GM12878 (cell line): Measurements from ENCODE around the gene ADGRG1. TPM values are rescaled to one million over a fixed set of nuclear protein-coding genes. Genes with fewer than 3 reads are reported as not detected.
A peak's percentile ranks its signal among the peaks of the same experiment; 100 is the strongest.

Experiments
- ATAC-seq: fragments of 200-7000 bp; cut with Tn5 transposase; 3 replicates; pipeline ENCODE4 v1.9.1; 2020; ENCODE audit warnings: mild to moderate bottlenecking, moderate library complexity
- BruUV-seq: library from RNA; stranded (reverse); fragments of 400-500 nt; replicated peaks from 2 replicates; lab custom pipeline; 2021; lab: Mats Ljungman, UMichigan
- CTCF ChIA-PET: fragments of 300-600 bp; sonication (Branson Sonifier 250); formaldehyde crosslinking; extraction: SDS; loops from one replicate; lab custom pipeline; 2021; ENCODE audit warnings: inconsistent platforms; lab: Yijun Ruan, JAX
- POLR2A ChIA-PET: fragments of 350-600 bp; formaldehyde crosslinking; extraction: SDS; loops from one replicate; lab custom pipeline; 2021; ENCODE audit warnings: inconsistent platforms; lab: Charles Lee
- RAD21 ChIA-PET: fragments of 300-600 bp; sonication (Branson Sonifier 250); formaldehyde crosslinking; loops from one replicate; lab custom pipeline; 2023; ENCODE audit warnings: antibody characterized with exemption; ENCODE audit not compliant: unreplicated experiment; lab: Charles Lee
- SMC1A ChIA-PET: fragments of 300-600 bp; sonication (Branson Sonifier 250); formaldehyde crosslinking; loops from one replicate; lab custom pipeline; 2023; ENCODE audit not compliant: unreplicated experiment, uncharacterized antibody; lab: Charles Lee
- DNase-seq: peaks from one replicate; pipeline ENCODE4 v3.0.0-alpha.2; 2011; ENCODE audit warnings: low read depth, low spot score
- FAIRE-seq: peaks from 3 replicates; lab custom pipeline; 2011; peaks lifted over from hg19 to GRCh38; lab: Jason Lieb, UNC
- H2AFZ ChIP-seq: 2 replicates; pipeline ENCODE4 v1.6.0; 2011; ENCODE audit warnings: low read depth, low read length, control low read depth; ENCODE audit not compliant: control insufficient read depth
- H3K27ac ChIP-seq: 2 replicates; pipeline ENCODE4 v1.5.1; 2011; ENCODE audit warnings: control low read depth; ENCODE audit not compliant: control insufficient read depth, insufficient read depth
- H3K27me3 ChIP-seq, 2 experiments: replicated peaks in 1 of 2; 2 replicates each; pipeline versions ENCODE4 v1.6.0 to v1.6.1; 2011; ENCODE audit warnings: low read length in 1 of 2; ENCODE audit not compliant: control insufficient read depth in 2 of 2, insufficient read depth in 2 of 2
- H3K36me3 ChIP-seq, 2 experiments: 2 replicates each; pipeline ENCODE4 v1.5.1; 2011; ENCODE audit warnings: low read length in 1 of 2; ENCODE audit not compliant: control insufficient read depth in 2 of 2, insufficient read depth in 2 of 2
- H3K4me1 ChIP-seq: 2 replicates; pipeline ENCODE4 v1.6.1; 2011; ENCODE audit warnings: mild to moderate bottlenecking, low read length, moderate library complexity, mixed read lengths; ENCODE audit not compliant: control insufficient read depth, insufficient read depth
- H3K4me2 ChIP-seq: 2 replicates; pipeline ENCODE4 v1.6.0; 2011; ENCODE audit warnings: control low read depth; ENCODE audit not compliant: control insufficient read depth, insufficient read depth
- H3K4me3 ChIP-seq: fragments of 200-600 bp; sonication (generic); 2 replicates; pipeline ENCODE4 v1.5.1; 2016
- H3K79me2 ChIP-seq: 2 replicates; pipeline ENCODE4 v1.6.0; 2011; ENCODE audit warnings: low read length; ENCODE audit not compliant: control insufficient read depth, insufficient read depth
- H3K9ac ChIP-seq: 2 replicates; pipeline ENCODE4 v1.8.0; 2011; ENCODE audit warnings: low read length, control low read depth, mixed read lengths; ENCODE audit not compliant: control insufficient read depth, insufficient read depth
- H3K9me3 ChIP-seq: replicated peaks from 3 replicates; pipeline ENCODE4 v1.5.1; 2011; ENCODE audit warnings: mild to moderate bottlenecking, low read length; ENCODE audit not compliant: control insufficient read depth, insufficient read depth
- H4K20me1 ChIP-seq: 2 replicates; pipeline ENCODE4 v1.6.0; 2011; ENCODE audit not compliant: control insufficient read depth, insufficient read depth
- E2F8 ChIP-seq: fragments of 450-650 bp; IDR thresholded peaks from 2 replicates; pipeline ENCODE4 v1.6.1; 2018; ENCODE audit warnings: mild to moderate bottlenecking, low read depth, moderate library complexity; ENCODE audit not compliant: partially characterized antibody
- E4F1 ChIP-seq: fragments of 450-650 bp; IDR thresholded peaks from 2 replicates; pipeline ENCODE4 v1.6.1; 2018; ENCODE audit warnings: borderline replicate concordance, mild to moderate bottlenecking; ENCODE audit not compliant: partially characterized antibody
- ESRRA ChIP-seq: IDR thresholded peaks from 2 replicates; pipeline ENCODE4 v1.6.1; 2012; ENCODE audit warnings: mild to moderate bottlenecking, low read length, improper control_type of control experiment
- GATAD2B ChIP-seq: fragments of 450-650 bp; conservative IDR thresholded peaks from 2 replicates; pipeline ENCODE4 v1.6.1; 2017; ENCODE audit warnings: low read depth, mild to moderate bottlenecking, moderate library complexity
- IKZF2 ChIP-seq, 2 experiments: fragments of 450-650 bp; IDR thresholded peaks; 2 replicates each; pipeline ENCODE4 v1.6.1; 2017; ENCODE audit warnings: mild to moderate bottlenecking in 2 of 2, moderate library complexity in 2 of 2
- JUNB ChIP-seq: IDR thresholded peaks from 2 replicates; pipeline ENCODE4 v1.6.1; 2016; ENCODE audit warnings: antibody characterized with exemption, mild to moderate bottlenecking
- NFIC ChIP-seq: IDR thresholded peaks from 2 replicates; pipeline ENCODE4 v1.6.1; 2012; ENCODE audit warnings: low read depth, mild to moderate bottlenecking, inconsistent platforms, low read length, moderate library complexity
- NR2C1 ChIP-seq: fragments of 450-650 bp; IDR thresholded peaks from 2 replicates; pipeline ENCODE4 v1.6.1; 2017; ENCODE audit warnings: antibody characterized with exemption, mild to moderate bottlenecking, moderate library complexity
- PAX5 ChIP-seq: IDR thresholded peaks from 2 replicates; pipeline ENCODE4 v1.6.1; 2011; ENCODE audit warnings: low read depth, low read length, borderline replicate concordance
- SP1 ChIP-seq: IDR thresholded peaks from one replicate; pipeline ENCODE4 v1.6.1; 2011; ENCODE audit warnings: low read depth, low read length
- SPI1 ChIP-seq: IDR thresholded peaks from 2 replicates; pipeline ENCODE4 v1.6.1; 2011; ENCODE audit warnings: low read depth, mild to moderate bottlenecking, low read length, moderate library complexity, borderline replicate concordance; ENCODE audit not compliant: insufficient read depth
- ZNF24 ChIP-seq: fragments of 450-650 bp; IDR thresholded peaks from 2 replicates; pipeline ENCODE4 v1.6.1; 2017; ENCODE audit warnings: antibody characterized with exemption, mild to moderate bottlenecking
- ZNF687 ChIP-seq: fragments of 450-650 bp; IDR thresholded peaks from 2 replicates; pipeline ENCODE4 v1.6.1; 2017; ENCODE audit warnings: mild to moderate bottlenecking, moderate library complexity
- WGBS: methylation state at CpG from one replicate; pipeline ENCODE4 v1.1.6; 2016; ENCODE audit warnings: low lambda C conversion rate; ENCODE audit not compliant: insufficient replicate concordance, insufficient coverage; ENCODE audit errors: missing lambda C conversion rate; 5-methylcytosine and 5-hydroxymethylcytosine counted together
- in situ Hi-C: fragments of 300-500 bp; cut with MboI; formaldehyde crosslinking; loops from 9 replicates; pipeline ENCODE4 v1.14.3; 2018; ENCODE audit warnings: mixed read lengths
- intact Hi-C: fragments of 100-400 bp; cut with micrococcal nuclease; formaldehyde crosslinking; loops from one replicate; pipeline ENCODE4 v1.14.2; 2022; ENCODE audit not compliant: unreplicated experiment
- polyA plus RNA-seq, 11 experiments: library from polyadenylated mRNA; depleted of rRNA in 4 of 11; unstranded in 6 of 11; stranded (reverse) in 5 of 11; fragments of >200 nt; fragmentation: Nextera tagmentation in 4 of 11; fragmentation: Illumina TruSeq in 1 of 11; extraction: Ambion mirVana in 4 of 11; extraction: Trizol in 1 of 11; gene quantifications; 1 replicate in 1 of 11; 2 replicates in 10 of 11; pipeline versions ENCODE4 v1.2.1 to v1.2.3, GENCODE V29; 2011 to 2016; ENCODE audit warnings: inconsistent platforms in 2 of 11, missing spikeins in 2 of 11, low read depth in 1 of 11
- total RNA-seq, 4 experiments: library from RNA; depleted of rRNA in 3 of 4; stranded (reverse); fragments of >200 nt in 3 of 4; fragmentation: Illumina TruSeq in 1 of 4; extraction: Trizol in 1 of 4; gene quantifications; 2 replicates each; pipeline versions ENCODE4 v1.2.1 to v1.2.3, GENCODE V29; 2013 to 2021

The ADGRG1 gene
- total and polyA plus RNA-seq, 10 of the 15 experiments (the other 5 are each of a cell fraction or from before 2014, with no cell fraction given) = 0.07 to 2.0 (median 0.75) TPM

GRCh38 chr16:57651344-57652333, 23.2 kb downstream of the ADGRG1 start:
- RAD21 ChIA-PET = interaction anchor here (0.9 to 1.1 kb wide), 3 partner anchors 42 to 84 kb away, joined by 3 read pairs; partner anchors contain the start of gene KATNB1
- Histone ChIP-seq H3K79me2 (no peaks in the 10 kb centered on the region), H3K9ac (no peak overlapping the region), H3K27me3 (no peaks in the 10 kb centered on the region; a peak in 1 of 4 replicates), H3K36me3 (no peaks in the 10 kb centered on the region), H3K4me2 (no peak overlapping the region), H2AFZ (no peak overlapping the region), H3K27ac (no peak overlapping the region), H4K20me1 (no peaks in the 10 kb centered on the region), H3K4me3 (no peak overlapping the region), H3K4me1 (peaks cover 19% of the 10 kb centered on the region), H3K9me3 (no peaks in the 10 kb centered on the region)
- FAIRE-seq = no peak
- in situ Hi-C loops (no loop called here), intact Hi-C loops (no loop called here)
- DNase-seq = no peak
- BruUV-seq = no TSS peak
- POLR2A ChIA-PET = interaction anchor here (0.5 kb wide), 2 partner anchors 79 to 228 kb away, joined by 4 to 6 read pairs; no protein-coding TSS in a partner anchor
- WGBS = 38% methylated on average over 10 of the region's 10 CpGs
- SMC1A ChIA-PET = interaction anchor here (1.2 kb wide), 1 partner anchor 75 kb away, joined by 4 read pairs; no protein-coding TSS in a partner anchor
- ATAC-seq = no peak
- CTCF ChIA-PET = interaction anchor here (0.7 to 8.1 kb wide), 3 partner anchors 51 to 76 kb away, joined by 3 to 210 read pairs (median 4); no protein-coding TSS in a partner anchor
- no peak for TF ChIP-seq E4F1
- no peak for TF ChIP-seq IKZF2 (IDR thresholded peaks at IDR 0.05)
- no peak for TF ChIP-seq SPI1
- no peak for TF ChIP-seq PAX5
- TF ChIP-seq ZNF24 = no peak
- peak; percentile 64 for TF ChIP-seq NR2C1
- TF ChIP-seq SP1 = no peak
- TF ChIP-seq NFIC = no peak
- TF ChIP-seq ESRRA = no peak
- no peak for TF ChIP-seq JUNB
- no peak for TF ChIP-seq E2F8
- no peak for TF ChIP-seq ZNF687
- no peak for TF ChIP-seq GATAD2B
